IMR-90 (cell line): ENCODE data around the gene COL4A1. TPM values are rescaled to one million over a fixed set of nuclear protein-coding genes. Genes with fewer than 3 reads are reported as not detected.

Source experiments
- ATAC-seq: fragments of 200-7000 bp; cut with Tn5 transposase; 2 replicates; pipeline ENCODE4 v1.9.1; 2020; ENCODE audit warnings: low read depth, mild to moderate bottlenecking, moderate library complexity
- BruUV-seq: library from RNA; stranded (reverse); fragments of 400-500 nt; replicated peaks from 2 replicates; lab custom pipeline; 2021; lab: Mats Ljungman, UMichigan
- CTCF ChIA-PET: fragments of 300-600 bp; formaldehyde crosslinking; extraction: SDS; loops from one replicate; lab custom pipeline; 2021; ENCODE audit warnings: antibody characterized with exemption; lab: Yijun Ruan, JAX
- POLR2A ChIA-PET: fragments of 300-600 bp; sonication (Branson Sonifier 250); formaldehyde crosslinking; loops from one replicate; lab custom pipeline; 2022; ENCODE audit warnings: antibody characterized with exemption; ENCODE audit not compliant: unreplicated experiment; lab: Charles Lee
- DNase-seq: peaks from one replicate; pipeline ENCODE4 v3.0.0; 2013
- H2AFZ ChIP-seq: replicated peaks from 2 replicates; pipeline ENCODE3; 2013; ENCODE audit warnings: low read length, mild to moderate bottlenecking; ENCODE audit not compliant: poor library complexity
- H2AK5ac ChIP-seq: 2 replicates; pipeline ENCODE4 v1.6.1; 2013; ENCODE audit warnings: low read depth, low read length, inconsistent platforms
- H2AK9ac ChIP-seq: replicated peaks from 2 replicates; pipeline ENCODE3; 2013; ENCODE audit warnings: mild to moderate bottlenecking, low read depth, low read length, moderate library complexity; ENCODE audit not compliant: poor library complexity
- H2BK120ac ChIP-seq: 2 replicates; pipeline ENCODE4 v1.6.1; 2013; ENCODE audit warnings: low read depth, low read length, inconsistent platforms
- H2BK15ac ChIP-seq: 3 replicates; pipeline ENCODE4 v1.6.1; 2013; ENCODE audit warnings: low read depth, low read length, inconsistent platforms
- H2BK20ac ChIP-seq: 2 replicates; pipeline ENCODE4 v1.6.1; 2013; ENCODE audit warnings: low read depth, mild to moderate bottlenecking, inconsistent platforms, low read length, moderate library complexity
- H2BK5ac ChIP-seq: 2 replicates; pipeline ENCODE4 v1.6.1; 2013; ENCODE audit warnings: mild to moderate bottlenecking, low read depth, low read length, inconsistent platforms; ENCODE audit not compliant: poor library complexity, severe bottlenecking
- H3K14ac ChIP-seq: replicated peaks from 2 replicates; pipeline ENCODE4 v1.6.1; 2013; ENCODE audit warnings: low read depth, low read length, inconsistent platforms
- H3K18ac ChIP-seq: 2 replicates; pipeline ENCODE4 v1.6.1; 2013; ENCODE audit warnings: low read depth, low read length, control low read depth
- H3K23ac ChIP-seq: 2 replicates; pipeline ENCODE4 v1.6.1; 2013; ENCODE audit warnings: low read depth, low read length, inconsistent platforms
- H3K27ac ChIP-seq: 2 replicates; pipeline ENCODE4 v1.5.1; 2013; ENCODE audit warnings: mild to moderate bottlenecking, control low read depth, low read length; ENCODE audit not compliant: insufficient read depth
- H3K27me3 ChIP-seq: 2 replicates; pipeline ENCODE4 v1.6.1; 2013; ENCODE audit warnings: low read length; ENCODE audit not compliant: control insufficient read depth, insufficient read depth
- H3K36me3 ChIP-seq: 2 replicates; pipeline ENCODE4 v1.6.1; 2013; ENCODE audit warnings: low read length, mixed read lengths; ENCODE audit not compliant: control insufficient read depth, insufficient read depth
- H3K4ac ChIP-seq: 2 replicates; pipeline ENCODE4 v1.6.1; 2013; ENCODE audit warnings: low read depth, low read length, inconsistent platforms
- H3K4me1 ChIP-seq: 2 replicates; pipeline ENCODE4 v1.6.1; 2013; ENCODE audit warnings: low read length, mixed read lengths; ENCODE audit not compliant: control insufficient read depth, insufficient read depth
- H3K4me2 ChIP-seq: 2 replicates; pipeline ENCODE4 v1.6.1; 2013; ENCODE audit warnings: low read depth, mild to moderate bottlenecking, control low read depth, low read length, moderate library complexity
- H3K4me3 ChIP-seq: 2 replicates; pipeline ENCODE4 v1.5.1; 2013; ENCODE audit warnings: low read depth, mild to moderate bottlenecking, control low read depth, low read length, moderate library complexity; ENCODE audit not compliant: insufficient read depth
- H3K56ac ChIP-seq: 2 replicates; pipeline ENCODE4 v1.6.1; 2013; ENCODE audit warnings: low read length, inconsistent platforms; ENCODE audit not compliant: insufficient read depth; ENCODE audit errors: extremely low read depth
- H3K79me1 ChIP-seq, 2 experiments: 2 replicates each; pipeline ENCODE4 v1.6.1; 2013; ENCODE audit warnings: low read length in 2 of 2, inconsistent platforms in 1 of 2, low read depth in 1 of 2
- H3K9ac ChIP-seq: 2 replicates; pipeline ENCODE4 v1.6.1; 2013; ENCODE audit warnings: low read depth, low read length, control low read depth
- H3K9me1 ChIP-seq: 2 replicates; pipeline ENCODE4 v1.6.1; 2013; ENCODE audit warnings: low read length, inconsistent platforms; ENCODE audit not compliant: insufficient read depth
- H3K9me3 ChIP-seq: 2 replicates; pipeline ENCODE4 v1.6.1; 2013; ENCODE audit warnings: low read length; ENCODE audit not compliant: control insufficient read depth, insufficient read depth
- H4K20me1 ChIP-seq: 2 replicates; pipeline ENCODE4 v1.6.1; 2013; ENCODE audit warnings: low read length, inconsistent platforms; ENCODE audit not compliant: insufficient read depth
- H4K5ac ChIP-seq: 2 replicates; pipeline ENCODE4 v1.6.1; 2013; ENCODE audit warnings: mild to moderate bottlenecking, low read depth, low read length, control low read depth
- H4K8ac ChIP-seq, 2 experiments: 2 replicates each; pipeline ENCODE4 v1.6.1; 2013; ENCODE audit warnings: low read depth in 2 of 2, low read length in 2 of 2, control low read depth in 1 of 2, inconsistent platforms in 1 of 2
- H4K91ac ChIP-seq: 2 replicates; pipeline ENCODE4 v1.6.1; 2013; ENCODE audit warnings: low read depth, low read length, inconsistent platforms; ENCODE audit not compliant: insufficient read depth
- CHD1 ChIP-seq: IDR thresholded peaks from 2 replicates; pipeline ENCODE4 v1.6.1; 2012; ENCODE audit warnings: low read depth, low read length, improper control_type of control experiment
- NFE2L2 ChIP-seq: fragments of 150-350 bp; IDR thresholded peaks from 2 replicates; pipeline ENCODE4 v1.6.1; 2016; ENCODE audit warnings: low read depth, mild to moderate bottlenecking, low read length
- WGBS, 2 experiments: methylation state at CpG; one replicate each; pipeline versions ENCODE4 v1.1.5 to v1.1.7; 2013; ENCODE audit warnings: missing lambda C conversion rate in 2 of 2; ENCODE audit not compliant: insufficient read length in 1 of 2; ENCODE audit errors: extremely low coverage in 2 of 2; 5-methylcytosine and 5-hydroxymethylcytosine counted together
- dilution Hi-C: fragments of 300-500 bp; cut with HindIII; formaldehyde crosslinking; loops from one replicate; pipeline ENCODE4 v1.14.3; 2018; ENCODE audit warnings: low sequenced_read_pairs; ENCODE audit not compliant: unreplicated experiment
- in situ Hi-C: fragments of 300-500 bp; cut with MboI; formaldehyde crosslinking; loops from 3 replicates; pipeline ENCODE4 v1.14.3; 2019; ENCODE audit warnings: low sequenced_read_pairs, inconsistent platforms, mixed read lengths
- intact Hi-C: fragments of 100-400 bp; cut with micrococcal nuclease; formaldehyde crosslinking; loops from 2 replicates; pipeline ENCODE4 v1.10.0; 2022
- polyA plus RNA-seq, 3 experiments: library from polyadenylated mRNA; depleted of rRNA; stranded (reverse); fragments of >200 nt; gene quantifications; 2 replicates each; pipeline ENCODE4 v1.2.3, GENCODE V29; 2012; ENCODE audit warnings: low replicate concordance in 1 of 3
- total RNA-seq: library from RNA; depleted of rRNA; stranded (reverse); fragments of >200 nt; gene quantifications from 2 replicates; pipeline ENCODE4 v1.2.3, GENCODE V29; 2012

COL4A1 gene
- total and polyA plus RNA-seq, 2 of the 4 experiments (the other 2 are of a cell fraction), result 230 to 337 TPM

GRCh38 chr13:110297766-110298504, 9.0 kb downstream of the COL4A1 start:
- H3K4me2 ChIP-seq, result peak overlapping the region; percentile 38
- ChIA-PET POLR2A (no interaction called here), CTCF (interaction anchor here (0.7 to 1.5 kb wide), 2 partner anchors 51 to 77 kb away, joined by 3 read pairs; no protein-coding TSS in a partner anchor)
- H3K18ac ChIP-seq, result no peak overlapping the region
- peak overlapping the region; percentile 53; the same call in 1 of the 2 replicates for H3K23ac ChIP-seq
- dilution Hi-C loops (no loop called here), intact Hi-C loops (no loop called here), in situ Hi-C loops (no loop called here)
- H2BK120ac ChIP-seq, result peak overlapping the region; percentile 25; the same call in 1 of the 2 replicates
- peak overlapping the region in 1 of 2 experiments; percentile 71; a peak in 2 of 4 replicates for H4K8ac ChIP-seq
- no TSS peak for BruUV-seq
- no peak overlapping the region for H2AK9ac ChIP-seq
- no peak for DNase-seq
- peak overlapping the region; percentile 39; the same call in 1 of the 2 replicates for H3K14ac ChIP-seq
- no peak overlapping the region for H4K91ac ChIP-seq
- H2AK5ac ChIP-seq, result 0 out of 2 replicates have a peak overlapping the region, but pooled peaks have one; percentile 34
- H3K4ac ChIP-seq, result no peak overlapping the region; the same call in 1 of the 2 replicates
- no CpG with 5 or more reads among the region's 12 CpGs for WGBS, 2 experiments
- no peaks in the 10 kb centered on the region for H3K27me3 ChIP-seq
- peak overlapping the region; percentile 79 for H2AFZ ChIP-seq
- H3K27ac ChIP-seq, result no peak overlapping the region
- H2BK5ac ChIP-seq, result peak overlapping the region; percentile 14
- H3K9me3 ChIP-seq, result no peaks in the 10 kb centered on the region
- H3K56ac ChIP-seq, result no peak overlapping the region
- no peak overlapping the region for H3K9ac ChIP-seq
- no peak overlapping the region for H3K4me3 ChIP-seq
- H4K5ac ChIP-seq, result peak overlapping the region; percentile 22; the same call in 1 of the 2 replicates
- H3K36me3 ChIP-seq, result peaks cover 22% of the 10 kb centered on the region
- H2BK20ac ChIP-seq, result no peak overlapping the region
- H3K79me1 ChIP-seq, result peaks cover 12 to 80% of the 10 kb centered on the region in 2 experiments; a peak in 3 of 4 replicates
- no peak for ATAC-seq
- H3K9me1 ChIP-seq, result peaks cover 35% of the 10 kb centered on the region
- peaks cover 28% of the 10 kb centered on the region for H3K4me1 ChIP-seq
- no peak overlapping the region for H2BK15ac ChIP-seq
- TF ChIP-seq CHD1 (0 out of 2 replicates have a peak, but pooled peaks have one; percentile 36), NFE2L2 (no peak)
- H4K20me1 ChIP-seq, result peaks cover 95% of the 10 kb centered on the region
